Vagina (tissue), 2 donors: Measurements from ENCODE around the gene GDPD4.

Source experiments
- CTCF ChIP-seq, 3 experiments: fragments of 450-650 bp in 2 of 3; fragments of 200-600 bp in 1 of 3; sonication (generic) in 1 of 3; IDR thresholded peaks; one replicate each; pipeline ENCODE4 v1.5.1; 2017 to 2019; ENCODE audit warnings: antibody characterized with exemption in 3 of 3, mild to moderate bottlenecking in 2 of 3, moderate library complexity in 2 of 3
- POLR2A ChIP-seq, 2 donors: fragments of 450-650 bp; IDR thresholded peaks; one replicate each; pipeline ENCODE4 v1.6.1; 2017; ENCODE audit warnings: antibody characterized with exemption in 2 of 2, mild to moderate bottlenecking in 2 of 2, moderate library complexity in 2 of 2

- TF ChIP-seq CTCF (IDR thresholded peaks at IDR 0.05) (no peak), POLR2A (IDR thresholded peaks at IDR 0.05) (no peak)
Observed at GRCh38 chr11:77287615-77288273, 13.7 kb downstream of the GDPD4 start.
